ENCODE measurements around the gene SV2C. TPM values are rescaled to one million over a fixed set of nuclear protein-coding genes. Genes with fewer than 3 reads are reported as not detected.
"Not testable (repeated sequence)": the region's sequence is repeated elsewhere in the genome, so short reads cannot be mapped to it uniquely, and the experiment has no call there.

The SV2C gene
- total and polyA plus RNA-seq, 4 donors = under 0.01 to 0.04 (median 0.03) TPM; not detected in 1

- 97% methylated on average over 33 of the region's 33 CpGs for WGBS
- DNase-seq (ENCODE audit: low spot score); H3K36me3 ChIP-seq (ENCODE audit: control insufficient read depth in 4 of 4, insufficient read depth in 3 of 4, low read depth in 1 of 4, low read length in 3 of 4): not testable (repeated sequence)
Observed at GRCh38 chr5:76336253-76336809, 253.1 kb downstream of the SV2C start.

GRCh38 chr5:76337953-76338451 lies 254.8 kb downstream of the SV2C start:
- no peak overlapping the region for H3K9ac ChIP-seq (ENCODE audit: low read depth in 1 of 2, low read length in 2 of 2)
- H3K27me3 ChIP-seq (ENCODE audit: control insufficient read depth in 4 of 4, insufficient read depth in 4 of 4, low read length in 3 of 4) = no peaks in the 10 kb centered on the region
- TF ChIP-seq SP1 (IDR thresholded peaks at IDR 0.05) (no peak), RXRA (IDR thresholded peaks at IDR 0.05) (peak in 1 of 2 donors; percentile 7), CTCF (IDR thresholded peaks at IDR 0.05; ENCODE audit: low read depth, low read length, missing input control) (peak; percentile 75), RAD21 (IDR thresholded peaks at IDR 0.05) (peak; percentile 83 to 91), FOXA2 (IDR thresholded peaks at IDR 0.05) (no peak)
- H3K4me1 ChIP-seq (ENCODE audit: control insufficient read depth in 4 of 4, insufficient read depth in 4 of 4, low read length in 3 of 4) = peaks cover 0 to 6% (median 0%) of the 10 kb centered on the region in 4 donors
- 0% methylated on average over 1 of the region's 1 CpG for WGBS
- H3K27ac ChIP-seq (ENCODE audit: low read depth in 1 of 2, low read length in 2 of 2) = no peak overlapping the region
- DNase-seq (ENCODE audit: low spot score) = peak; percentile 69
- H3K36me3 ChIP-seq (ENCODE audit: control insufficient read depth in 4 of 4, insufficient read depth in 3 of 4, low read depth in 1 of 4, low read length in 3 of 4) = no peaks in the 10 kb centered on the region
- no peaks in the 10 kb centered on the region for H3K9me3 ChIP-seq (ENCODE audit: control insufficient read depth in 4 of 4, low read length in 3 of 4)
- H3K4me3 ChIP-seq (ENCODE audit: low read depth in 1 of 3, low read length in 3 of 3) = no peak overlapping the region

More at GRCh38 chr5:76336253-76336809, 253.1 kb downstream of the SV2C start:
- not testable (repeated sequence) for H3K9me3 ChIP-seq (ENCODE audit: control insufficient read depth in 4 of 4, low read length in 3 of 4); H3K4me3 ChIP-seq (ENCODE audit: low read depth in 1 of 3, low read length in 3 of 3); H3K9ac ChIP-seq (ENCODE audit: low read depth in 1 of 2, low read length in 2 of 2); H3K27me3 ChIP-seq (ENCODE audit: control insufficient read depth in 4 of 4, insufficient read depth in 4 of 4, low read length in 3 of 4); H3K27ac ChIP-seq (ENCODE audit: low read depth in 1 of 2, low read length in 2 of 2)
- peaks cover 0 to 11% (median 3%) of the 10 kb centered on the region in 4 donors for H3K4me1 ChIP-seq (ENCODE audit: control insufficient read depth in 4 of 4, insufficient read depth in 4 of 4, low read length in 3 of 4)

- no peaks in the 10 kb centered on the region for H3K9me3 ChIP-seq (ENCODE audit: control insufficient read depth in 4 of 4, low read length in 3 of 4)
- 93% methylated on average over 3 of the region's 3 CpGs for WGBS
- no peak overlapping the region for H3K9ac ChIP-seq (ENCODE audit: low read depth in 1 of 2, low read length in 2 of 2)
- no peaks in the 10 kb centered on the region for H3K27me3 ChIP-seq (ENCODE audit: control insufficient read depth in 4 of 4, insufficient read depth in 4 of 4, low read length in 3 of 4)
- TF ChIP-seq MAX (IDR thresholded peaks at IDR 0.05) = no peak
- TF ChIP-seq JUND (IDR thresholded peaks at IDR 0.05) = no peak
- TF ChIP-seq REST (IDR thresholded peaks at IDR 0.05) = no peak
- TF ChIP-seq SP1 (IDR thresholded peaks at IDR 0.05) = no peak
- no peak for TF ChIP-seq ZBTB33 (IDR thresholded peaks at IDR 0.05)
- no peak for TF ChIP-seq NR2F2 (IDR thresholded peaks at IDR 0.05)
- TF ChIP-seq TAF1 (conservative IDR thresholded peaks at IDR 0.05) = no peak
- TF ChIP-seq GABPA (IDR thresholded peaks at IDR 0.05 in 1 of 2, conservative IDR thresholded peaks at IDR 0.05 in 1 of 2) = no peak
- no peak for TF ChIP-seq FOXA1 (IDR thresholded peaks at IDR 0.05)
- no peak for TF ChIP-seq HNF4G (IDR thresholded peaks at IDR 0.05)
- no peak for TF ChIP-seq CTCF (IDR thresholded peaks at IDR 0.05; ENCODE audit: low read depth, low read length, missing input control)
- TF ChIP-seq ATF3 (IDR thresholded peaks at IDR 0.05) = no peak
- TF ChIP-seq HNF4A (conservative IDR thresholded peaks at IDR 0.05) = no peak
- no peak for TF ChIP-seq RAD21 (IDR thresholded peaks at IDR 0.05)
- H3K27ac ChIP-seq (ENCODE audit: low read depth in 1 of 2, low read length in 2 of 2) = no peak overlapping the region
- no peak overlapping the region for H3K4me3 ChIP-seq (ENCODE audit: low read depth in 1 of 3, low read length in 3 of 3)
- DNase-seq (ENCODE audit: low spot score) = no peak
- no peaks in the 10 kb centered on the region for H3K36me3 ChIP-seq (ENCODE audit: control insufficient read depth in 4 of 4, insufficient read depth in 3 of 4, low read depth in 1 of 4, low read length in 3 of 4)
- peaks cover 0 to 6% (median 0%) of the 10 kb centered on the region in 4 donors for H3K4me1 ChIP-seq (ENCODE audit: control insufficient read depth in 4 of 4, insufficient read depth in 4 of 4, low read length in 3 of 4)
Observed at GRCh38 chr5:76339919-76340318, 256.7 kb downstream of the SV2C start.

Measured in liver (tissue), 9 donors.